K562 (cell line): ENCODE data around the gene AP1M1. TPM values are rescaled to one million over a fixed set of nuclear protein-coding genes. Genes with fewer than 3 reads are reported as not detected.

Experiments
- ARHGAP35 ChIP-seq: fragments of 450-650 bp; IDR thresholded peaks from 2 replicates; pipeline ENCODE4 v1.6.1; 2018; ENCODE audit not compliant: partially characterized antibody
- CBX5 ChIP-seq: IDR thresholded peaks from 2 replicates; pipeline ENCODE4 v1.6.1; 2014; ENCODE audit warnings: low read depth, borderline replicate concordance
- CHD1 ChIP-seq: fragments of 200-600 bp; sonication (generic); IDR thresholded peaks from one replicate; pipeline ENCODE4 v1.6.1; 2012; ENCODE audit warnings: mild to moderate bottlenecking, moderate library complexity, low read length, inconsistent platforms
- DPF2 ChIP-seq: fragments of 450-650 bp; IDR thresholded peaks from 2 replicates; pipeline ENCODE4 v1.6.1; 2016
- ELF1 ChIP-seq: fragments of 200-800 bp; sonication (Bioruptor generic); IDR thresholded peaks from 2 replicates; pipeline ENCODE4 v1.6.1; 2016; ENCODE audit warnings: missing genetic modification characterization, missing compliant biosample characterization
- FUS ChIP-seq: fragments of 200-400 bp; formaldehyde crosslinking; optimal IDR thresholded peaks from 2 replicates; pipeline ENCODE3; 2017; ENCODE audit warnings: low read depth, low read length
- MAFF ChIP-seq: IDR thresholded peaks from 2 replicates; pipeline ENCODE4 v1.6.1; 2012; ENCODE audit warnings: low read length, improper control_type of control experiment
- MCM7 ChIP-seq, 2 experiments: fragments of 450-650 bp; IDR thresholded peaks; 2 replicates each; pipeline ENCODE4 v1.6.1; 2016 to 2018
- MEF2A ChIP-seq: IDR thresholded peaks from 2 replicates; pipeline ENCODE4 v1.6.1; 2011; ENCODE audit warnings: low read depth, mild to moderate bottlenecking, low read length, moderate library complexity; ENCODE audit not compliant: control insufficient read depth
- MTA1 ChIP-seq: fragments of 450-650 bp; IDR thresholded peaks from 2 replicates; pipeline ENCODE4 v1.6.1; 2017; ENCODE audit warnings: borderline replicate concordance
- MYNN ChIP-seq, 2 experiments: sonication (generic); formaldehyde crosslinking in 1 of 2; IDR thresholded peaks; 2 replicates each; pipeline versions ENCODE4 v1.5.0 to v1.6.1; 2016 to 2020; ENCODE audit warnings: antibody characterized with exemption in 1 of 2, missing genetic modification reagents in 1 of 2
- NCOA6 ChIP-seq: fragments of 450-650 bp; IDR thresholded peaks from 2 replicates; pipeline ENCODE4 v1.6.1; 2017; ENCODE audit warnings: mild to moderate bottlenecking
- NEUROD1 ChIP-seq: fragments of 150-350 bp; IDR thresholded peaks from 2 replicates; pipeline ENCODE4 v1.6.1; 2014; ENCODE audit warnings: borderline replicate concordance, low read length, low read depth; ENCODE audit not compliant: partially characterized antibody
- SMARCA4 ChIP-seq: fragments of 450-650 bp; IDR thresholded peaks from 2 replicates; pipeline ENCODE4 v1.6.1; 2016
- TCF7 ChIP-seq: sonication (generic); IDR thresholded peaks from 2 replicates; pipeline ENCODE4 v1.6.1; 2016; ENCODE audit warnings: antibody characterized with exemption, borderline replicate concordance
- TCF7L2 ChIP-seq: fragments of 150-350 bp; IDR thresholded peaks from 2 replicates; pipeline ENCODE4 v1.6.1; 2016; ENCODE audit warnings: low read depth, mild to moderate bottlenecking, low read length, moderate library complexity
- TEAD4 ChIP-seq, 2 experiments: sonication (generic) in 1 of 2; formaldehyde crosslinking in 1 of 2; IDR thresholded peaks; 2 replicates each; pipeline versions ENCODE4 v1.6.1 to v1.8.0; 2012 to 2022; ENCODE audit warnings: borderline replicate concordance in 1 of 2, inconsistent platforms in 1 of 2, low read length in 1 of 2, mild to moderate bottlenecking in 1 of 2, missing genetic modification reagents in 1 of 2
- U2AF1 ChIP-seq: fragments of 200-400 bp; formaldehyde crosslinking; optimal IDR thresholded peaks from 2 replicates; pipeline ENCODE3; 2017; ENCODE audit warnings: mild to moderate bottlenecking, low read depth, low read length, moderate library complexity
- WHSC1 ChIP-seq: IDR thresholded peaks from one replicate; pipeline ENCODE4 v1.6.1; 2012; ENCODE audit warnings: low read length, control low read depth, inconsistent platforms
- ZNF239 ChIP-seq: fragments of 250-450 bp; sonication (Bioruptor Pico); IDR thresholded peaks from 2 replicates; pipeline ENCODE4 v1.4.0; 2020; ENCODE audit warnings: mild to moderate bottlenecking
- ZNF316 ChIP-seq: fragments of 450-650 bp; IDR thresholded peaks from 2 replicates; pipeline ENCODE4 v1.6.1; 2016
- ZNF584 ChIP-seq: fragments of 200-800 bp; sonication (Bioruptor generic); IDR thresholded peaks from 2 replicates; pipeline ENCODE4 v1.6.1; 2016; ENCODE audit warnings: low read depth, mild to moderate bottlenecking, missing genetic modification characterization, missing compliant biosample characterization
- ZNF778 ChIP-seq: fragments of 450-650 bp; formaldehyde crosslinking; IDR thresholded peaks from 2 replicates; pipeline ENCODE4 v1.4.0; 2020; ENCODE audit warnings: mild to moderate bottlenecking, moderate library complexity
- ZNF830 ChIP-seq: fragments of 250-450 bp; sonication (Bioruptor Pico); IDR thresholded peaks from 2 replicates; pipeline ENCODE4 v1.5.0; 2021; ENCODE audit warnings: mild to moderate bottlenecking
- ZSCAN29 ChIP-seq: fragments of 450-650 bp; IDR thresholded peaks from 2 replicates; pipeline ENCODE4 v1.6.1; 2017
- polyA plus RNA-seq, 8 experiments: library from polyadenylated mRNA; depleted of rRNA in 4 of 8; stranded (reverse) in 5 of 8; unstranded in 3 of 8; fragments of >200 nt; fragmentation: Nextera tagmentation in 2 of 8; fragmentation: Illumina TruSeq in 1 of 8; extraction: Ambion mirVana in 2 of 8; extraction: Trizol in 1 of 8; gene quantifications; 2 replicates each; pipeline versions ENCODE4 v1.2.1 to v1.2.3, GENCODE V29; 2011 to 2014; ENCODE audit warnings: inconsistent platforms in 1 of 8, missing spikeins in 1 of 8
- total RNA-seq, 7 experiments: library from RNA; depleted of rRNA in 6 of 7; stranded (reverse); fragments of >200 nt in 6 of 7; fragmentation: Illumina TruSeq in 2 of 7; extraction: Trizol in 2 of 7; gene quantifications; 2 replicates each; pipeline versions ENCODE4 v1.2.1 to v1.2.3, GENCODE V29; 2011 to 2021; ENCODE audit warnings: low replicate concordance in 1 of 7
- TF ChIP-seq, protein P1 (sequence below): fragments of 250-450 bp; sonication (Bioruptor Pico); IDR thresholded peaks from 2 replicates; pipeline ENCODE4 v1.4.0; 2020
- TF ChIP-seq, protein P2 (sequence below): sonication (generic); formaldehyde crosslinking; IDR thresholded peaks from 2 replicates; pipeline ENCODE4 v1.8.0; 2023; ENCODE audit warnings: mild to moderate bottlenecking, missing genetic modification reagents
- TF ChIP-seq, protein P3 (sequence below): fragments of 250-450 bp; sonication (Bioruptor Pico); IDR thresholded peaks from 2 replicates; pipeline ENCODE4 v1.5.0; 2021; ENCODE audit warnings: mild to moderate bottlenecking, moderate library complexity

The AP1M1 gene
- total and polyA plus RNA-seq, 9 of the 15 experiments (the other 6 are each of a cell fraction or from before 2014, with no cell fraction given) = 0.87 to 56.2 (median 29.1) TPM

DNA sequence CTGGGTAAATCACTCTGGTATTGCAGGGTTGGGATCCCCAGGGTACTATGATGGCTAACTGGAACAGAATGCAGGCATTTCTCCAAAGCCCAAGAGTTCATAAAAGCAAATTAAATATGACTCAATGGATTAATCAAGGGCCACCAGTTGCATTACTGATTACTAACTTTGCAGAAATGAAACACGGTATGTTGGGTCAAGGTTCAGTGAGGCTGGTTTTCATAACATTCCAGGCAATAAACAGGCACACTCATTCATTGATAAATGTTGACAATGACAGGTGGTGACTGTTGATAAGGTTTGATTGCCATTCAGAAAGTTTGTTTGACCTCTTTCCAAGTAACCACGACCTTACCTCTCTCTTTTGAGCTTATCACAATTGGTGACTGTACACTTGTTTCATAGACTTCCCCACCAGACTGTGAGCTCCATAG is 506 bp upstream of the AP1M1 start (continued):
- TF ChIP-seq, protein P1, sequence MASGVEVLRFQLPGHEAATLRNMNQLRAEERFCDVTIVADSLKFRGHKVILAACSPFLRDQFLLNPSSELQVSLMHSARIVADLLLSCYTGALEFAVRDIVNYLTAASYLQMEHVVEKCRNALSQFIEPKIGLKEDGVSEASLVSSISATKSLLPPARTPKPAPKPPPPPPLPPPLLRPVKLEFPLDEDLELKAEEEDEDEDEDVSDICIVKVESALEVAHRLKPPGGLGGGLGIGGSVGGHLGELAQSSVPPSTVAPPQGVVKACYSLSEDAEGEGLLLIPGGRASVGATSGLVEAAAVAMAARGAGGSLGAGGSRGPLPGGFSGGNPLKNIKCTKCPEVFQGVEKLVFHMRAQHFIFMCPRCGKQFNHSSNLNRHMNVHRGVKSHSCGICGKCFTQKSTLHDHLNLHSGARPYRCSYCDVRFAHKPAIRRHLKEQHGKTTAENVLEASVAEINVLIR (CRISPR knock-in tag) = no peak
- TF ChIP-seq MCM7 (IDR thresholded peaks at IDR 0.05) (no peak), CBX5 (no peak), MEF2A (no peak), ZNF778 (CRISPR knock-in tag) (no peak), ZNF830 (no peak), TCF7L2 (no peak), ELF1 (tag) (no peak), TCF7 (0 out of 2 replicates have a peak, but pooled peaks have one; percentile 47), NCOA6 (no peak), ZNF239 (no peak), TEAD4 (IDR thresholded peaks at IDR 0.05; ENCODE audit: low read length) (peak; percentile 99), TEAD4 (CRISPR knock-in tag; IDR thresholded peaks at IDR 0.05; ENCODE audit: borderline replicate concordance) (peak; percentile 71; the same call in 1 of the 2 replicates), ARHGAP35 (no peak), SMARCA4 (peak; percentile 92), MAFF (no peak), U2AF1 (no peak), MYNN (IDR thresholded peaks at IDR 0.05) (no peak), MYNN (CRISPR knock-in tag; IDR thresholded peaks at IDR 0.05) (no peak), NEUROD1 (peak; percentile 55), DPF2 (peak; percentile 94), ZNF316 (no peak), ZNF584 (CRISPR knock-in tag) (peak; percentile 48; the same call in 1 of the 2 replicates), WHSC1 (no peak), MTA1 (0 out of 2 replicates have a peak, but pooled peaks have one; percentile 26), CHD1 (no peak), ZSCAN29 (no peak), FUS (no peak)
- TF ChIP-seq, protein P2, sequence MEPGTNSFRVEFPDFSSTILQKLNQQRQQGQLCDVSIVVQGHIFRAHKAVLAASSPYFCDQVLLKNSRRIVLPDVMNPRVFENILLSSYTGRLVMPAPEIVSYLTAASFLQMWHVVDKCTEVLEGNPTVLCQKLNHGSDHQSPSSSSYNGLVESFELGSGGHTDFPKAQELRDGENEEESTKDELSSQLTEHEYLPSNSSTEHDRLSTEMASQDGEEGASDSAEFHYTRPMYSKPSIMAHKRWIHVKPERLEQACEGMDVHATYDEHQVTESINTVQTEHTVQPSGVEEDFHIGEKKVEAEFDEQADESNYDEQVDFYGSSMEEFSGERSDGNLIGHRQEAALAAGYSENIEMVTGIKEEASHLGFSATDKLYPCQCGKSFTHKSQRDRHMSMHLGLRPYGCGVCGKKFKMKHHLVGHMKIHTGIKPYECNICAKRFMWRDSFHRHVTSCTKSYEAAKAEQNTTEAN (CRISPR knock-in tag) = no peak
- TF ChIP-seq, protein P3, sequence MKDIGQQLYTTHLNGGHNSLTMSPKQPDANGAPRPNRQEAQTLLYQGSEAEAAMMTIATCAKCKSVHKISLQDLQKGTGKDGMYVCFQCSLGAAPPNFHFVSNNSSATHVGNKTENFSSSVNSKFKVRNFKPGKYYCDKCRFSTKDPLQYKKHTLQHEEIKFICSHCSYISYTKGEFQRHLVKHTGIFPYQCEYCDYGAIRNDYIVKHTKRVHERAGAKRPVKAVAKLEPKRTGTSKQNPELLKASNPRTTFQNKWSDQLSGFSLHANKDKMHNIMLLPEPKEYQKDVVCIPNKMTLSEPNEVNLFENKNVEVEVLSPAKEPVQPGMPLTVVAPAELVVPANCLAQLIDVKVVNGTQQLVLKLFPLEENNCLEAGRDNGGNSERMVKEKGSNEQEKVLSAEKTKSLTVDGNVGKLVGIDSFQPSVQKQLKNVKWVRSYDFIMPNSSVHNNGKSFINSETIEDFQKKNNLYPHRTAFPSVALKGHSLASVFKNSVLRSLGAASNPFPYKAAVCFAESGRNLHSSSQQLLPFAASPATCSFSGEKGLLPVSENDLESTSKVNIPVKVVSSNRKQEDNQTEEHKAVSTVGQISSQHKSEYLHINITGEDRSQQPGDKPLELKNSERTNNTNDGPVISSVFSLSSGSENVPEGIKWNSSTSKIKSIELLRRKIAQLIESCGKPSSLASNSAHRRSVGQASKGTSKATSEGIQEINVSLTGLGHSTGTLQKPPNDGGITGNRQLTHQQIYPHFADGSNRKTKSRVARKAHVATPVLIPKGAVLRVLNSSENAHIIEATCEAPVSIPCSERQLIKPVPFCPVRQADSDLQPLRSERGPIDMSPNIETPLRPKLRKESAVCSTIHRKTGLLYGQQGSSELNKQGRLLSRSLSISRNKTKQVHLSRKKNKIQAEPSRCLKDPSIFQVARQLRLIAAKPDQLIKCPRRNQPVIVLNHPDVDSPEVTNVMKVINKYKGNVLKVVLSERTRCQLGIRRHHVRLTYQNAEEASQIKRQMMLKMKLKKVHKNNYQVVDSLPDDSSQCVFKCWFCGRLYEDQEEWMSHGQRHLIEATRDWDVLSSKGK (CRISPR knock-in tag) = no peak
